Measurements from ENCODE around the gene ACMSD. TPM values are rescaled to one million over a fixed set of nuclear protein-coding genes. Genes with fewer than 3 reads are reported as not detected.

ACMSD gene
- total and polyA plus RNA-seq, 10 of the 15 experiments (the other 5 are each of a cell fraction or from before 2014, with no cell fraction given): 0.08 TPM; not detected in 9

DNA sequence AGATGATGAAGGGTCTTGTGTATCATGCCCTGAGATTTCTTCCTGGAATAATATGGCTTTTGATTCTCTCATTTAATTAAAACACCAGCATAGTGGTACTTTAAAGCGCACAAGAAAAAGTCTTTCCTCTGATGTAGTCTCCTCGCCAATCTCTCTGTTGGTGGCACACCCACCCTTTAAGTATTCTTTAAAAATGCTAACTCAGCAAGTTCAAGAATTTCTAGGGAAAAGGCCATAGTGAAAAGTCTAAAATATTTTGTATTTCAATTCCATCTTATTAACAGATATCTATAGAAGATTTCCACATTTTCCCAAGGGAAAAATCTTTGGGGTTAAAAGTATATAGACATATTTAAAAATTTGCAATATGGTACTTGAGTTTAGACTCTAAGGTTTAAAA, 34.7 kb downstream of the ACMSD start:
- no peaks in the 10 kb centered on the region for H3K79me2 ChIP-seq (ENCODE audit: control insufficient read depth, insufficient read depth, low read length)
- no peak overlapping the region for H2AFZ ChIP-seq (ENCODE audit: control insufficient read depth, low read depth, low read length)
- SMC1A ChIA-PET (ENCODE audit: uncharacterized antibody, unreplicated experiment): no interaction called here
- no TSS peak for BruUV-seq (replicated peaks)
- RAD21 ChIA-PET (ENCODE audit: unreplicated experiment): no interaction called here
- H3K9me3 ChIP-seq (replicated peaks; ENCODE audit: control insufficient read depth, insufficient read depth, low read length): no peaks in the 10 kb centered on the region
- H3K27me3 ChIP-seq (replicated peaks in 1 of 2; ENCODE audit: control insufficient read depth in 2 of 2, insufficient read depth in 2 of 2, low read length in 1 of 2): no peaks in the 10 kb centered on the region
- WGBS (ENCODE audit: insufficient coverage, insufficient replicate concordance, low lambda C conversion rate, missing lambda C conversion rate): 34% methylated on average over 2 of the region's 2 CpGs
- no peaks in the 10 kb centered on the region for H4K20me1 ChIP-seq (ENCODE audit: control insufficient read depth, insufficient read depth)
- in situ Hi-C loops (cut with MboI) (no loop called here), intact Hi-C loops (cut with micrococcal nuclease; ENCODE audit: unreplicated experiment) (no loop called here)
- no peak overlapping the region for H3K27ac ChIP-seq (ENCODE audit: control insufficient read depth, insufficient read depth)
- no peak for DNase-seq (ENCODE audit: low read depth, low spot score)
- no peak for FAIRE-seq
- H3K9ac ChIP-seq (ENCODE audit: control insufficient read depth, insufficient read depth, low read length): no peak overlapping the region
- CTCF ChIA-PET: no interaction called here
- H3K4me2 ChIP-seq (ENCODE audit: control insufficient read depth, insufficient read depth): no peak overlapping the region
- no peak for ATAC-seq
- H3K4me1 ChIP-seq (ENCODE audit: control insufficient read depth, insufficient read depth, low read length): no peaks in the 10 kb centered on the region
- no peaks in the 10 kb centered on the region for H3K36me3 ChIP-seq (ENCODE audit: control insufficient read depth in 2 of 2, insufficient read depth in 2 of 2, low read length in 1 of 2)
- TF ChIP-seq STAT3 (IDR thresholded peaks at IDR 0.05; ENCODE audit: low read depth, low read length) (no peak), SMARCA5 (IDR thresholded peaks at IDR 0.05) (no peak), IRF4 (IDR thresholded peaks at IDR 0.05; ENCODE audit: low read depth, low read length) (no peak), MTA2 (IDR thresholded peaks at IDR 0.05; ENCODE audit: low read depth) (no peak)
- TF ChIP-seq, protein P1, sequence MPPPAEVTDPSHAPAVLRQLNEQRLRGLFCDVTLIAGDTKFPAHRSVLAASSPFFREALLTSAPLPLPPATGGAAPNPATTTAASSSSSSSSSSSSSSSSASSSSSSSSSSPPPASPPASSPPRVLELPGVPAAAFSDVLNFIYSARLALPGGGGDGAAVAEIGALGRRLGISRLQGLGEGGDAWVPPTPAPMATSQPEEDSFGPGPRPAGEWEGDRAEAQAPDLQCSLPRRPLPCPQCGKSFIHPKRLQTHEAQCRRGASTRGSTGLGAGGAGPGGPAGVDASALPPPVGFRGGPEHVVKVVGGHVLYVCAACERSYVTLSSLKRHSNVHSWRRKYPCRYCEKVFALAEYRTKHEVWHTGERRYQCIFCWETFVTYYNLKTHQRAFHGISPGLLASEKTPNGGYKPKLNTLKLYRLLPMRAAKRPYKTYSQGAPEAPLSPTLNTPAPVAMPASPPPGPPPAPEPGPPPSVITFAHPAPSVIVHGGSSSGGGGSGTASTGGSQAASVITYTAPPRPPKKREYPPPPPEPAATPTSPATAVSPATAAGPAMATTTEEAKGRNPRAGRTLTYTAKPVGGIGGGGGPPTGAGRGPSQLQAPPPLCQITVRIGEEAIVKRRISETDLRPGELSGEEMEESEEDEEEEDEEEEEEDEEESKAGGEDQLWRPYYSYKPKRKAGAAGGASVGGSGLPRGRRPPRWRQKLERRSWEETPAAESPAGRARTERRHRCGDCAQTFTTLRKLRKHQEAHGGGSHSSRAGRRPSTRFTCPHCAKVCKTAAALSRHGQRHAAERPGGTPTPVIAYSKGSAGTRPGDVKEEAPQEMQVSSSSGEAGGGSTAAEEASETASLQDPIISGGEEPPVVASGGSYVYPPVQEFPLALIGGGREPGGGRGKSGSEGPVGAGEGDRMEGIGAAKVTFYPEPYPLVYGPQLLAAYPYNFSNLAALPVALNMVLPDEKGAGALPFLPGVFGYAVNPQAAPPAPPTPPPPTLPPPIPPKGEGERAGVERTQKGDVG (CRISPR knock-in tag; IDR thresholded peaks at IDR 0.05): no peak
- POLR2A ChIA-PET: no interaction called here
- no peak overlapping the region for H3K4me3 ChIP-seq

DNA sequence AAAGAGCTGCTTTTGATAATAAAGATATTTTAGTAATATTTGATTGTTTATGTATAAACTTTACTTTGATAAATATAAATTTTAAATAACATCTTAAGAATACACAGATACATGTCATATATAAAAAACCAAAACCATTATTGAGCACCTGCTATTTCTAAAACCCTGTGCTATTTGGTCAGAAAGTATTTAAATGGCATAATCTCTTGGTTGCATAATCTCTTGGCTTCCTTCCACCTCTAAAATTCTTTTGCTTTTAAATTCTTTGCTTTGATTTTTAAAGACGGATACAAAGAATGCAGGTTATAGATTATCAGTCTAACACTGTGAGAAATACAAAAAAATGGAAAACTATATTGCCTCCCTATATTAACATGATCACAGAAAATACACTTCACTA, 36.9 kb downstream of the ACMSD start:
- Histone ChIP-seq H3K9ac (ENCODE audit: control insufficient read depth, insufficient read depth, low read length) (no peak overlapping the region), H3K36me3 (ENCODE audit: control insufficient read depth in 2 of 2, insufficient read depth in 2 of 2, low read length in 1 of 2) (no peaks in the 10 kb centered on the region), H4K20me1 (ENCODE audit: control insufficient read depth, insufficient read depth) (no peaks in the 10 kb centered on the region), H3K4me1 (ENCODE audit: control insufficient read depth, insufficient read depth, low read length) (no peaks in the 10 kb centered on the region), H3K79me2 (ENCODE audit: control insufficient read depth, insufficient read depth, low read length) (no peaks in the 10 kb centered on the region), H3K4me3 (no peak overlapping the region), H3K9me3 (replicated peaks; ENCODE audit: control insufficient read depth, insufficient read depth, low read length) (no peaks in the 10 kb centered on the region), H3K27ac (ENCODE audit: control insufficient read depth, insufficient read depth) (no peak overlapping the region), H3K27me3 (replicated peaks in 1 of 2; ENCODE audit: control insufficient read depth in 2 of 2, insufficient read depth in 2 of 2, low read length in 1 of 2) (no peaks in the 10 kb centered on the region), H3K4me2 (ENCODE audit: control insufficient read depth, insufficient read depth) (no peak overlapping the region), H2AFZ (ENCODE audit: control insufficient read depth, low read depth, low read length) (no peak overlapping the region)
- WGBS (ENCODE audit: insufficient coverage, insufficient replicate concordance, low lambda C conversion rate, missing lambda C conversion rate): 85% methylated on average over 1 of the region's 1 CpG
- ATAC-seq: no peak
- POLR2A ChIA-PET: no interaction called here
- RAD21 ChIA-PET (ENCODE audit: unreplicated experiment): no interaction called here
- SMC1A ChIA-PET (ENCODE audit: uncharacterized antibody, unreplicated experiment): no interaction called here
- DNase-seq (ENCODE audit: low read depth, low spot score): no peak
- FAIRE-seq: no peak
- intact Hi-C loops (cut with micrococcal nuclease; ENCODE audit: unreplicated experiment): no loop called here
- BruUV-seq (replicated peaks): no TSS peak
- in situ Hi-C loops (cut with MboI): no loop called here
- CTCF ChIA-PET: interaction anchor here (2.0 kb wide), 1 partner anchor 14 kb away, joined by 5 read pairs; no protein-coding TSS in a partner anchor
- TF ChIP-seq POLR2A (IDR thresholded peaks at IDR 0.05; ENCODE audit: low read depth, low read length) (no peak), FOXM1 (IDR thresholded peaks at IDR 0.05; ENCODE audit: low read depth, low read length) (no peak), RFX5 (IDR thresholded peaks at IDR 0.05; ENCODE audit: low read depth, low read length) (no peak), HCFC1 (IDR thresholded peaks at IDR 0.05; ENCODE audit: low read length) (no peak), ZNF207 (IDR thresholded peaks at IDR 0.05; ENCODE audit: borderline replicate concordance) (no peak), SIN3A (IDR thresholded peaks at IDR 0.05; ENCODE audit: low read depth, low read length) (no peak), SMAD1 (IDR thresholded peaks at IDR 0.05; ENCODE audit: low read depth, partially characterized antibody) (no peak)
- TF ChIP-seq, protein P2, sequence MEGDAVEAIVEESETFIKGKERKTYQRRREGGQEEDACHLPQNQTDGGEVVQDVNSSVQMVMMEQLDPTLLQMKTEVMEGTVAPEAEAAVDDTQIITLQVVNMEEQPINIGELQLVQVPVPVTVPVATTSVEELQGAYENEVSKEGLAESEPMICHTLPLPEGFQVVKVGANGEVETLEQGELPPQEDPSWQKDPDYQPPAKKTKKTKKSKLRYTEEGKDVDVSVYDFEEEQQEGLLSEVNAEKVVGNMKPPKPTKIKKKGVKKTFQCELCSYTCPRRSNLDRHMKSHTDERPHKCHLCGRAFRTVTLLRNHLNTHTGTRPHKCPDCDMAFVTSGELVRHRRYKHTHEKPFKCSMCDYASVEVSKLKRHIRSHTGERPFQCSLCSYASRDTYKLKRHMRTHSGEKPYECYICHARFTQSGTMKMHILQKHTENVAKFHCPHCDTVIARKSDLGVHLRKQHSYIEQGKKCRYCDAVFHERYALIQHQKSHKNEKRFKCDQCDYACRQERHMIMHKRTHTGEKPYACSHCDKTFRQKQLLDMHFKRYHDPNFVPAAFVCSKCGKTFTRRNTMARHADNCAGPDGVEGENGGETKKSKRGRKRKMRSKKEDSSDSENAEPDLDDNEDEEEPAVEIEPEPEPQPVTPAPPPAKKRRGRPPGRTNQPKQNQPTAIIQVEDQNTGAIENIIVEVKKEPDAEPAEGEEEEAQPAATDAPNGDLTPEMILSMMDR (IDR thresholded peaks at IDR 0.05 in 2 of 3, conservative IDR thresholded peaks at IDR 0.05 in 1 of 3; ENCODE audit: control insufficient read depth in 2 of 3, extremely low read depth in 1 of 3, insufficient read depth in 1 of 3, low read depth in 3 of 3, low read length in 3 of 3): no peak
- TF ChIP-seq, protein P3, sequence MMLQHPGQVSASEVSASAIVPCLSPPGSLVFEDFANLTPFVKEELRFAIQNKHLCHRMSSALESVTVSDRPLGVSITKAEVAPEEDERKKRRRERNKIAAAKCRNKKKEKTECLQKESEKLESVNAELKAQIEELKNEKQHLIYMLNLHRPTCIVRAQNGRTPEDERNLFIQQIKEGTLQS (IDR thresholded peaks at IDR 0.05; ENCODE audit: borderline replicate concordance, extremely low read depth, low read depth, low read length): no peak

Data from GM12878 (cell line).